Measurements from ENCODE around the gene TRH. TPM values are rescaled to one million over a fixed set of nuclear protein-coding genes. Genes with fewer than 3 reads are reported as not detected.

Gene TRH
- total RNA-seq, 1 donor from 2014 or later: not detected

Other genes starting within 250 kb of the TRH start
- 34.3 to 41.9 TPM (median 37.1 TPM) in 3 replicates for gene TMCC1, start 81.0 kb upstream of the TRH start, total RNA-seq
- gene ALG1L2, start 107.1 kb downstream of the TRH start, total RNA-seq: 0.82 to 1.3 TPM in 2 of 3 replicates, not detected in the other